Large intestine (tissue), 3 donors: ENCODE results near the gene AFG1L. TPM values are rescaled to one million over a fixed set of nuclear protein-coding genes. Genes with fewer than 3 reads are reported as not detected.
"Not testable (repeated sequence)": the region's sequence is repeated elsewhere in the genome, so short reads cannot be mapped to it uniquely, and the experiment has no call there.

Experiments
- DNase-seq, 2 donors: peaks; one replicate each; pipeline versions ENCODE4 v3.0.0 to v3.0.0-alpha.2; 2013
- H3K27ac ChIP-seq: one replicate; pipeline ENCODE4 v1.5.1; 2013; ENCODE audit warnings: low read length
- H3K27me3 ChIP-seq: 2 replicates; pipeline ENCODE4 v1.6.1; 2013; ENCODE audit warnings: low read length; ENCODE audit not compliant: control insufficient read depth, insufficient read depth
- H3K36me3 ChIP-seq: 2 replicates; pipeline ENCODE4 v1.6.1; 2013; ENCODE audit warnings: low read length; ENCODE audit not compliant: control insufficient read depth, insufficient read depth
- H3K4me1 ChIP-seq: one replicate; pipeline ENCODE4 v1.6.1; 2013; ENCODE audit warnings: low read length; ENCODE audit not compliant: control insufficient read depth, insufficient read depth
- H3K4me3 ChIP-seq: one replicate; pipeline ENCODE4 v1.5.1; 2013; ENCODE audit warnings: low read length
- H3K9me3 ChIP-seq: one replicate; pipeline ENCODE4 v1.6.1; 2013; ENCODE audit warnings: mild to moderate bottlenecking, low read depth, low read length, moderate library complexity; ENCODE audit not compliant: control insufficient read depth
- WGBS: methylation state at CpG from one replicate; pipeline ENCODE4 v1.1.5; 2013; ENCODE audit warnings: low lambda C conversion rate; ENCODE audit not compliant: insufficient coverage; 5-methylcytosine and 5-hydroxymethylcytosine counted together
- polyA plus RNA-seq: library from polyadenylated mRNA; unstranded; fragments of 120-200 nt; gene quantifications from one replicate; pipeline ENCODE4 v1.2.1, GENCODE V29; 2013

Gene AFG1L
- polyA plus RNA-seq, 1 donor = 9.5 TPM

DNA sequence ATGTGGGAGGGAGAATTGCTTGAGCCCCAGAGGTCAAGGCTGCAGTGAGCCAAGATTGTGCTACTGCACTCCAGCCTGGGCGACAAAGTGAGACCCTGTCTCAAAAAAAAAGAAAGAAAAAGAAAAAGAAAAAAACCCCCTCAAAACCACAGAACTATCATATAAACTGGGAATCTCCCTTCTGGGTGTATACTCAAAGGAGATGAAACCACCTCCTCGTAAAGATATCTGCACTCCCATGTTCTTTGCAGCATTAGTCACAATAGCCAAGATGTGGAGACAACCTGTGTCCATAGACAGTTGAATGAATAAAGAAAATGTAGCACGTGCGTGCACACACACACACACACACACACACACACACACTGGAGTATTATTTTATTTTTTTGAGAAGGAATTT lies 8.5 kb upstream of the AFG1L start:
- Histone ChIP-seq H3K9me3 (no peaks in the 10 kb centered on the region), H3K27me3 (no peaks in the 10 kb centered on the region), H3K27ac (no peak overlapping the region), H3K4me3 (no peak overlapping the region), H3K4me1 (no peaks in the 10 kb centered on the region), H3K36me3 (no peaks in the 10 kb centered on the region)
- WGBS = no CpG with 5 or more reads among the region's 4 CpGs
- no peak for DNase-seq

DNA sequence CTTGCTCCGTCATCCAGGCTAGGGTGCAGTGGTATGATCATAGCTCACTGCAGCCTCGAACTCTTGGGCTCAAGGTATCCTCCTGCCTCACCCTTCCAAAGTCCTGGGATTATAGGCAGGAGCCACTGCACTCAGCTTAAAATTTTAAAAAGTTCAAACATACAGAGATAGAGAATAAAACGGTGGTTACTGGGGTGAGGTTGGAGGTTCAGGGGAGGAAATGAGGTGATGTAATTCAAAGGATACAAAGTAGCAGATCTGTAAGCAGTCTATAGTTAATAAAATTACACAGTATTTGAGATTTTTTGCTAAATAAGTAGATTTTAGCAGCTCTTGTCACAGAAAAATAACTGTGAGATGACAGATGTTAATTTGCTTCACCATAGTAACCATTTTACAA lies 7.5 kb upstream of the AFG1L start:
- H3K27ac ChIP-seq = no peak overlapping the region
- DNase-seq = no peak
- H3K36me3 ChIP-seq = no peaks in the 10 kb centered on the region
- WGBS = 33% methylated on average over 1 of the region's 3 CpGs
- H3K27me3 ChIP-seq = no peaks in the 10 kb centered on the region
- no peak overlapping the region for H3K4me3 ChIP-seq
- no peaks in the 10 kb centered on the region for H3K4me1 ChIP-seq
- no peaks in the 10 kb centered on the region for H3K9me3 ChIP-seq

DNA sequence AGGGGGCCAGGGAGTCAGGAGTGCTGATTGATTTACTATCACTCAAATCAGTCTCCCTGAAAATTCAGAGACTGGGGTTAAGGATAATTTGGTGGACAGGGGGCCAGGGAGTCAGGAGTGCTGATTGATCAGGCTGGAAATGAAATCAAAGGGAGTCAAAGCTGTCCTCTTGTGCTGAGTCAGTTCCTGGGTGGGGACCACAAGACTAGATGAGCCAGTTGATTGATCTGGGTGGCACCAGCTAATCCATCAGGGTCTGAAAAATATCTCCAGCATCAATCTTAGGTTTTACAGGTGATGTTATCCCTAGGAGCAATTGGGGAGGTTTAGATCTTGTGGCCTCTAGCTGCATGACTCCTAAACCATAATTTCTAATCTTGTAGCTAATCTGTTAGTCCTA lies 6.1 kb upstream of the AFG1L start:
- Histone ChIP-seq H3K9me3 (no peaks in the 10 kb centered on the region), H3K27me3 (no peaks in the 10 kb centered on the region), H3K4me1 (no peaks in the 10 kb centered on the region), H3K36me3 (no peaks in the 10 kb centered on the region), H3K27ac (no peak overlapping the region), H3K4me3 (no peak overlapping the region)
- DNase-seq = no peak

DNA sequence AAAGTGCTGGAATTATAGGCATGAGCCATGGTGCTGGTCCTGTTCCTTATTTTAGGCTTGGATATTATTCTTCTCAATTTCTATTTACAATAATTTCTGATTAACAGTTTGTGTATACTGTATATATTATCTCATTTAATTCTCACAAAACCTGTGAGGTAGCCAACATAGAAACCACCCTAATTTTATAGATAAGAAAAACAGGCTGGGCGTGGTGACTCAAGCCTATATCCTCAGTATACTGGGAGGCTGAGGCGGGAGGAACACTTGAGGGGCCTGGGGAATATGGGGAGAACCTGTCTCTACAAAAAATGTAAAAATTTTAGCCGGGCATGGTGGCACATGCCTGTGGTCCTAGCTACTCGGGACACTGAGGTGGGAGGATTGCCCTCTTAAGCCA lies 3.8 kb upstream of the AFG1L start:
- Histone ChIP-seq H3K27ac (no peak overlapping the region), H3K27me3 (no peaks in the 10 kb centered on the region), H3K4me3 (no peak overlapping the region), H3K9me3 (no peaks in the 10 kb centered on the region), H3K4me1 (peaks cover 4% of the 10 kb centered on the region), H3K36me3 (no peaks in the 10 kb centered on the region)
- 100% methylated on average over 2 of the region's 4 CpGs for WGBS
- DNase-seq = no peak

GRCh38 chr6:108292561-108292960 lies 2.3 kb upstream of the AFG1L start:
- not testable (repeated sequence) for H3K27me3 ChIP-seq, H3K4me1 ChIP-seq, H3K9me3 ChIP-seq, H3K4me3 ChIP-seq, H3K36me3 ChIP-seq, H3K27ac ChIP-seq, DNase-seq
- WGBS = no CpG with 5 or more reads among the region's 3 CpGs

DNA sequence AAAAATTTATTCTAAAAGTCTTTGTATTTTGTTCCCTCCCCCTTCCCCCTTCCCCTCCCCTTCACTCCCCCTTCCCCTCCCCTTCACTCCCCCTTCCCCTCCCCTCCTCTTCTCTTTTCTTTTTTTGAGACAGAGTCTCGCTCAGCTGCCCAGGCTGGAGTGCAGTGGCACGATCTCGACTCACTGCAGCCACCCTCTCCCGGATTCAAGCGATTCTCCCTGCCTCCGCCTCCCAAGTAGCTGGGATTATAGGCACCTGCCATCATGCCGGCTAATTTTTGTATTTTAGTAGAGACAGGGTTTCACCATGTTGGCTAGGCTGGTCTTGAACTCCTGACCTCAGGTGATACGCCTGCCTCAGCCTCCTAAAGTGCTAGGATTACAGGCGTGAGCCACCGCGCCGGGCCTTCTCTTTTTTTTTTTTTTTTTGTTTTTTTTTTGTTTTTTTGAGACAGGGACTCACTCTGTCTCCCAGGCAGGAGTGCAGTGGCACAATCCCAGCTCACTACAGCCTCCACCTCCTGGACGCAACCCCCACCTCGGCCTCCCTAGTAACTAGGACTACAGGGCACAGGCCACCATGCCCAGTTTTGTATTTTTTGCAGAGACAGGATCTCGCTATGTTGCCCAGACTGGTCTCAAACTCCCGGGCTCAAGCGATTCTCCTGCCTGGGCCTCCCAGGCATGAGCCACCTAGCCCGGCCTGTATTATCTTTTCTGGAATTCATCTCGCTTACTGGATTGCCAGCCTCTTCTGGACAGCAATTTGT lies 1.1 kb upstream of the AFG1L start:
- H3K9me3 ChIP-seq = no peaks in the 10 kb centered on the region
- no peak for DNase-seq
- H3K36me3 ChIP-seq = no peaks in the 10 kb centered on the region
- H3K27ac ChIP-seq = peak overlapping the region; percentile 97
- no peaks in the 10 kb centered on the region for H3K27me3 ChIP-seq
- WGBS = 100% methylated on average over 2 of the region's 19 CpGs
- peaks cover 4% of the 10 kb centered on the region for H3K4me1 ChIP-seq
- peak overlapping the region; percentile 88 for H3K4me3 ChIP-seq

DNA sequence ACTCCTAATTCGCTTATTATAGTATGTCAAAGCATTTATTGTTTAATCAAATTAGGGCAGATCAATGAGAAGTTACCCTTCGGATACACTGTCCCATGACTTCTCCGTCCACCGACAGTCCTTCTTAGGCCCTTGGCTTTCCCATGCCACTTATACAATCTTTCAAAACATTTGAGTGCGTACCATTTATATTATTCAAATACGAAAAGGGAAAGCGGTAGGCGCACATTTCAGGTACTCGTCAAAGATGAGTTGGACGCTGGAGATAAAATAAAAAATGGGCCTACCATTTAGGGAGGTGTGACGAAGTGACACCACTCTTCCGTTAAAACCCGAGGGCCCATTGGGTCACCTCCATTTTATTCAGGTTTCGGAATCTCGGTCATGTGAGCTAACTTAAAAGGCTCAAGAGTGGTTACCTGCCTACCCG lies 542 bp upstream of the AFG1L start:
- WGBS = 40% methylated on average over 2 of the region's 16 CpGs
- no peaks in the 10 kb centered on the region for H3K27me3 ChIP-seq
- H3K4me3 ChIP-seq = peak overlapping the region; percentile 88
- no peak for DNase-seq
- peaks cover 4% of the 10 kb centered on the region for H3K4me1 ChIP-seq
- no peaks in the 10 kb centered on the region for H3K9me3 ChIP-seq
- H3K36me3 ChIP-seq = no peaks in the 10 kb centered on the region
- H3K27ac ChIP-seq = peak overlapping the region; percentile 97

GRCh38 chr6:108295676-108296075 lies 822 bp downstream of the AFG1L start:
- no peak for DNase-seq
- H3K9me3 ChIP-seq = no peaks in the 10 kb centered on the region
- WGBS = 51% methylated on average over 3 of the region's 7 CpGs

DNA sequence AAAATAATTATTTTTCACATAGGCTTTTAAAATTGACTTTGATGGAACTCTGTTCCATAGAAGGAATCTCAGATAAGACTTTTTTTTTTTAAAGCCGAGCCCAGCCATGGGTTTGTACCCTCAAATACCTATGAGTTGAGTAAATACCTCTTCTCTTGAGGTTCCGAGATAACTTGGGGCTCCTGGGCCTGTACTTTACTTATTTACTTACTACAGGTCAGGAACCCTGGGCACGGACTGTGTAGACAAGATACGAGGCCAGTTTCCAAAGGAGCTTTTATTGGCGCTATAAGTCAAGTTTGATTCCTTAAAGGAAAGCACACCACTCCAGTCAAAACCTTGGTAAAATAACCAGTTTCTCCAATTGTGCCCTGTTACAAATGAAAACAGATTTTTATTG lies 7.5 kb downstream of the AFG1L start:
- DNase-seq = peak; percentile 67 to 84
- H3K36me3 ChIP-seq = no peaks in the 10 kb centered on the region
- no peak overlapping the region for H3K4me3 ChIP-seq
- WGBS = 13% methylated on average over 3 of the region's 5 CpGs
- no peaks in the 10 kb centered on the region for H3K9me3 ChIP-seq
- H3K4me1 ChIP-seq = peaks cover 39% of the 10 kb centered on the region
- peak overlapping the region; percentile 64 for H3K27ac ChIP-seq
- no peaks in the 10 kb centered on the region for H3K27me3 ChIP-seq

More at GRCh38 chr6:108295676-108296075, 822 bp downstream of the AFG1L start:
- Histone ChIP-seq H3K36me3 (no peaks in the 10 kb centered on the region), H3K27me3 (no peaks in the 10 kb centered on the region), H3K4me1 (peaks cover 15% of the 10 kb centered on the region), H3K4me3 (peak overlapping the region; percentile 88), H3K27ac (peak overlapping the region; percentile 97)

DNA sequence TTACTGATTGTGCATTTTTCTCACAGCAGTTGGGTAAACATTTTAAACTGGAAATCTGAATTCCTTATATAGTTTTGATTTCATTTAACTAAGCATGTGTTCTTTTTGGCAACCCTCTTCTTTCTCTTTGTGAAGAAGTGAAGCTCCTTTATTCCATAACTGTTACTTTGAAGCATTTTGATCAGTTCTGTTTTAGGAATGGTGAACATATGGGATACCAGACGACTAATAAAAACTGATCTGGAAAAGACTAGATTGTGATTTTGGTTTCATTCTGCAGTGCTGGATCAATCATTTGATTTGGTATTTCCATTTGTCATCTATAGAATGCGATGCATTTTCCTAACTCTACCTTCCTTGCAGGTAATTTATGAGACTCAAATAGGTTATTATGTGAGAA lies 9.8 kb downstream of the AFG1L start:
- no peak for DNase-seq
- Histone ChIP-seq H3K4me1 (peaks cover 35% of the 10 kb centered on the region), H3K4me3 (no peak overlapping the region), H3K36me3 (no peaks in the 10 kb centered on the region), H3K9me3 (no peaks in the 10 kb centered on the region), H3K27me3 (no peaks in the 10 kb centered on the region), H3K27ac (no peak overlapping the region)
- no CpG with 5 or more reads among the region's 2 CpGs for WGBS

DNA sequence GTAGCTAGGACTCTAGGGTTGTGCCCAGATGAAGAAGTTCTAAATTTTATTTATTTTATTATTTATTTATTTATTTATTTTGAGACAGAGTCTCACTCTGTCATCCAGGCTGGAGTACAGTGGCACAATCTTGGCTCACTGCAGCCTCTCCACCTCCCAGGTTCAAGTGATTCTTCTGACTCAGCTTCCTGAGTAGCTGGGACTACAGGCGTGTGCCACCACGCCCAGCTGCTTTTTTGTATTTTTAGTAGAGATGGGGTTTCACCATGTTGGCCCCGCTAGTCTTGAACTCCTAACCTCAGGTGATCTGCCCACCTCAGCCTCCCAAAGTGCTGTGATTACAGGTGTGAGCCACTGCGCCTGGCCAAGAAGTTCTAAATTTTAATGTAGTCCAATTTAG lies 13.8 kb downstream of the AFG1L start:
- H3K27ac ChIP-seq, H3K27me3 ChIP-seq, H3K4me3 ChIP-seq, H3K36me3 ChIP-seq, DNase-seq, H3K9me3 ChIP-seq: not testable (repeated sequence)
- peaks cover 30% of the 10 kb centered on the region for H3K4me1 ChIP-seq
- WGBS = no CpG with 5 or more reads among the region's 4 CpGs
